Measurements from ENCODE around the gene NLE1.
"Not testable (repeated sequence)": the region's sequence is repeated elsewhere in the genome, so short reads cannot be mapped to it uniquely, and the experiment has no call there.

NLE1 gene

DNA sequence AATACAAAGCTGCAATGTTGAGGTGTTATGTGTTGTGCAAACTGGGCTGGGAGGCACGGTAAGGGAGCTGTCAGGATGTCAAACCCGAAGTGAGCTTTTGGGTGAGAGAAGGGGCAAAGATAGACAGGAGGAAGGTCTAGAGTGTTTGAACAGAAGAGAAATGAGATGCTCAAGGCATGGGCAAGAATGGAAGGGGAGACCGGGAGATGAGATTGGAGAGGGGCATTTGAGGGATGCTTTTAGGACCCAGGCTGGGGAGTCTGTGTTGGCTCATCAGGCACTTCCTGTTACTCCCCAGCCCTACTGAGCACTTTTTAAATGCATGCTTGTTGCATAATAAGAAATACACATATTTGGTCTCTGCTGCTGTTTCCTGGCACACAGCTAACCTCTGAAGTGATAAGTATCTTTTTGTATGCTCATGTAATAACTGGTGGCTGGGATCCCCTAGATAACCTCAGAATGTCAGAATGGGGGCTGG is 19.2 kb upstream of the NLE1 start:
- DNase-seq = no peak

DNA sequence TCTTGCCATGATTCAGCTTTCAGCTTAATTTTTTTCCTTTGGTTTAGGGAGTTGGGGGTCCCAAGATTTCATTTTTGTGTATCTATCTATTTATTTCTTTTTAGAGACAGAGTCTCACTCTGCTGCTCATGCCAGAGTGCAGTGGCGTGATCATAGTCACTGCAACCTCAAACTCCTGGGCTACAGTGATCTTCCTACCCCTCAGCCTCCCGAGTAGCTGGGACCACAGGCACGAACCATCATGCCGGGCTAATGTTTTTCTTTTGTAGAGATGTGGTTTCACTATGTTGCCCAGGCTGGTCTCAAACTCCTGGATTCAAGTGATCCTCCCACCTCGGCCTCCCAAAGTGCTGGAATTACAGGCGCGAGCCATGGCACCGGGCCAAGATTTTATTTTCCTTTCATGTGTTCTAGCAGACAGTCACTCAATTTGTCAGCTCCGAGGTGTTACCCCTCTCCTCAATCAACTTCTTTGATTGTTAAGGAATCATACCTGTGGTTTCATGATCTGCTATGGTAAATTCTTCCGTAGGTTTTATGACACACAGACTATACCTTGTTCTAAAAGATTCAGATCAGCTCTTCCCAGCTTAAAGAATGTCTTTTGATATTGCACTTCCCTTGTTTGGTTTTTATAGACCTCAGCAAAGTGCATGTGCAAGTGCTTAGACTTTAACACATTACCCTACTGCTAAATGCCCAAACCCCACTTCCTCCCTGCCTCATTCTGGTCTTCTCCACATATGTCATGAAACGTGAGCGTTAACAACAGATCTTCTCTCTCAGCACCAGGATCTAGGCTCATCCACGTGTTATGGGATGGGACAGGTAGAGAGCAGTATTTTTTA is 18.5 kb upstream of the NLE1 start:
- no peak for DNase-seq

DNA sequence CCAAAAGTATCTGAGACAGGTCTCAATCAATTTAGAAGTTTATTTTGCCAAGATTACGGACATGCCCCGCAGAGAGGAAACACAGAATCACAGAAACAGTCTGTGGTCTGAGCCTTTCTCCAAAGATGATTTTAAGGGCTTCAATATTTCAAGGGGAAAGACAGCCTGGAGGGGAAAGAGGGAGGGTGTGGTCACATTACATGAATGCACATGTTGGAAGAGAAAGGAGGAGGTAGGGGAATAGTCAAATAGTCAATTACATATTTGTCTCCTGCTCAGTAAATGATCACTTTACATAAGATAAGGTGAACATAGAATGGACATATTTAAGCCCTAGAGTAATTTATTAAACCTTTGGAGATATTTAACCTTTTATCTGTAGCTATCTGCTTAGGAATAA is 17.8 kb upstream of the NLE1 start:
- no peak for DNase-seq

DNA sequence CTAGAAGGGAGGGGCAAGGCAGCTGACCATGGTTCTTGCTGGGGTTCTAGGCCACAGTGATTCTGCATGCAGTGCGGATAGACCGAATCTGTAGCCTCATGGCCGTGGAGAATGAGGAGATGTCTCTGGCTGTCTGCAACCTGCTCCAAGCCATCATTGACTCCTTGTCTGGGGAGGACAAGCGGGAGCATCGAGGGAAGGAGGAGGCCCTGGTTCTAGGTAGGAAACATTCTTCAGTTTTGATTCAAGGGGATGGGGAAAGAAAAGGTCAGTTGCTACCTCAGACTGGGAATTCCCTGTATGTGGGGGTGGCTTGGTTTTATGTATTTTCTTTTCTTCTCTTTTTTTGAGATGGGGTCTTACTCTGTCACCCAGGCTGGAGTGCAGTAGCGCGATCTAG is 13.1 kb upstream of the NLE1 start:
- no peak for DNase-seq

DNA sequence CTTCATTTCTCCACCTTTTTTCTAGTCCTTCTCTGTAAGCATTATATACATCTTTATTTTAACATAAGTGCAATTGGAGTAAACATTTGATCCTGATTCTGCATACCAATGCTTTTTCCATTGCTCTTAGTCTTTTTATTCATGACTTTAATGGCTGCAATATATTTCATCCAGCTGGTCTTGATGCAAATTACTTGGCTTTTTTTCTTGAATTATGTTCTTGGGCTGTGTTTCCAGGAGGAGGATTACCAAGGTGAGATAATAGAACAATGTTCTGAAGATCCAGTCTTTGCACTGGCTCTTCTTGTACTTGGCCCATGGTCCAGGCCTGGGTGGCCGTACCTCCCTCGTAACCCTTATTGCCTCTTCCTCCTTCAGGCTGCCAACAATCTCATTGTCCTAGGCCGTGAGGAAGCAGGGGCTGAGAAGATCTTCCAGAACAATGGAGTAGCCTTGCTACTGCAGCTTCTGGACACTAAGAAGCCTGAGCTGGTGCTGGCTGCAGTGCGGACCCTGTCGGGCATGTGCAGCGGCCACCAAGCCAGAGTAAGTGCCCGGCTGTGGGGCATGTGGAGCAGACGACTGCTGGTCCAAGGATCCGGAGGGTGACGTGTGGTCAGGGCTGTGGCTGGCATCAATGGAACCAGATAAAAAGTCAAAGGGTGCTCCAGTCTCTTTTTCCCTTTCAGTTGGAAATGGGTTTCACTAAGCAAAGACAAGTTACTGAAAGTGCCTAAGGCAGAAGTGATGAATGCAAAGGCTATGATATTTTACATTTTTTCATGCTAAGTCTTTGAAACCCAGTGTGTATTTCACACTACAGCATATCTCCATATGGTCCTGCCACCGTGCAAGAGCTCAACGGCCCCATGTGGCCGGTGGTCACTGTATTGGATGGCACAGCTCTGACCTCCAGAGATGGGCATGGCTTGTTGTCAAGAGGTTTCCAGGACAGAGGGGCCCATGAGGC is 12.4 kb upstream of the NLE1 start:
- DNase-seq = no peak

DNA sequence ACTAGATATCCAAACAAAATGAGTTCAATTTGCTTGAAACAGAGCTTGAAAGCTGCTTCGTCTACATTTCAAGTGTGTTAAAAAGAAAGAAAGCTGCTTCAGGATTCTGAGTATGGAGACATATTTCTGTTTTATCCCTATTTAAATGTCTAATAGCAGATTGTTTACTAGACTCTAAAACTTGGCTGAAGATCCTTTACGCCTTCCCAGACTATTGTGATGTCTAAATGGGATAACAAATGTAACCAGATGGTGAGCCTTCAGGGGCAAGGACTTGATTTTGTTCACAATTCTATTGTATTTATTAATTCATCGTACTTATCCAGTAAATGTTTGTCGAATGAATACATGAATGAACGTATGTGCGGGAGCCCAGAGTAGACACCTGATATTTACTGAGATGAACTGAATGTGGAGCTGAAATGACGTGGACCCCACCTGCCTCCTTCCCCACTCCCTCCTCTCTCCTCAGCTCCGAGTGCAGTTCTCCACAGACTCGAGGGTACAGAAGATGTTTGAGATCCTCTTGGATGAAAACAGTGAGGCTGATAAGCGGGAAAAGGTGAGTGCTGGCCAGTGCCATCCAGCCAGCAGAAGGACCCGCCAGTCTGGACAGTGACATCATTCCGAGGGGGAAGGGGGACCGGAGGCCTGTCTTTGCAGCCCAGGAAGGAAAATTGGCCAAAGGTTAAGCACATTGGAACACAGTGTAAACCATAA is 10.5 kb upstream of the NLE1 start:
- DNase-seq = no peak

DNA sequence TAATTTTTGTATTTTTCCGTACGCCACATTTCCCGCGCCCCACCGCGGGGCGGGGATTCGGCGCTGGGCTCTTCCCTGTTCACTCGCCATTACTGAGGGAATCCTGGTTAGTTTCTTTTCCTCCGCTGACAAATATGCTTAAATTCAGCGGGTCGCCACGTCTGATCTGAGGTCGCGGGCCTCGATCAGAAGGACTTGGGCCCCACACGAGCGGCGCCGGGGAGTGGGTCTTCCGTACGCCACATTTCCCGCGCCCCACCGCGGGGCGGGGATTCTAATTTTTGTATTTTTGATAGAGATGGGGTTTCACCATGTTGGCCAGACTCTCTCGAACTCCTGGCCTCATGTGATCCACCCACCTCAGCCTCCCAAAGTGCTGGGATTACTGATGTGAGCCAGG is 9.0 kb upstream of the NLE1 start:
- DNase-seq = not testable (repeated sequence)

DNA sequence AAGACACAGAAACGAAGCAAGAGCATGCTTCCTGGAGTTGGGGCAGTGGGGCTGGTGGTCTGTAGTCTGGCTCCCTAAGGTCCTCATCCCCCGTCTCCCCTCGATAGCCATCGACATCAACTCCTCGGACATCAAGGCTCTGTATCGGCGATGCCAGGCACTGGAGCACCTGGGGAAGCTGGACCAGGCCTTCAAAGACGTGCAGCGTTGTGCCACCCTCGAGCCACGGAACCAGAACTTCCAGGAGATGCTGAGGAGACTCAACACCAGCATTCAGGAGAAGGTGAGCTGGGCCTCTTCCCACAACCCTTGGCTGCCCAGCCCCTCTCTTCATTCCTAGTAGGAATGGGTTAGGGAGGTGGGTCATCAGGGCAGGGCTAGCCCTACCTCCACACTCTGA is 7.8 kb upstream of the NLE1 start:
- DNase-seq = no peak

DNA sequence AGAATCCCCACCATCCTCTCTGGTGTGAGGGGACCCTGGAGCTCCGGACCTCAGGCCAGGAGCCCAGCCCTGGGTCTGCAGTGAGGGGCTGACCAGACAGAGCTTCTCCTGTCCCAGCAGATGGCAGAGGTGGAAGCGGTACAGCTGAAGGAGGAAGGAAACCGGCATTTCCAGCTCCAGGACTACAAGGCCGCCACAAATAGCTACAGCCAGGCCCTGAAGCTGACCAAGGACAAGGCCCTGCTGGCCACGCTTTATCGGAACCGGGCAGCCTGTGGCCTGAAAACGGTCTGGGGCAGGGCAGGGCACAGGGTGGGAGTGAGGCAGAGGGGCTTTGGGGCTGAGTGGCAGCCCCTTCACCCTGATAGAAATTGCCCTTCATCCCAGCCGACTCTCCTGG is 6.0 kb upstream of the NLE1 start:
- no peak for DNase-seq

DNA sequence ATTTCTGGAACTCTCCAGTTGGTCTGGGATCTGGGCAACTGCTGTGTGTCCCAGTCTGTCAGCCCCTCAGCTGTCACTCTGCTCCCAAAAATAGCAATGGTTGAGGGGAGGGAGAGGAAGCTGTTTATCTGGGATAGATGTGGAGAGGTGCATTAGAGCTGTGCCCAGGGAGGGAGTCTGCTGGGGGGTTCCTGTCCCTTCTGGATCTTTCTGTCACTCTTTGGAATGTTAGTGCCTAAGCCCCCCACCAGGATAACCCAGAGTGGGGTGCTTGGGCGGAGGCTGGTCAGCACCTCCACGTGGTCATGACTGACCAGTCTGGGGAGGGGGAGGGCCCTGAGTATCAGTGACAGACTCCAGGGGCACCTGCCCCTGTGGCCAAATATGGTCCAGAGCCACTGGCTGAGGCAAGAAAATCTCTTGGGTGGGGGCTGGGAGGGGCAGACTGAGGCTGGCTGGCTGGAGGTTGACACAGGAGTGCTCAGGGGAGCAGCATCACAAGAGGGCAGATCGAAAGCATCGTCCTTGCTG is 5.3 kb upstream of the NLE1 start, which contains the start of gene UNC45B:
Gene UNC45B (plus strand): TSS at position 443 of the 531 bp plus-strand sequence. CDS start 447 bp downstream, outside the sequence.
- DNase-seq = no peak

DNA sequence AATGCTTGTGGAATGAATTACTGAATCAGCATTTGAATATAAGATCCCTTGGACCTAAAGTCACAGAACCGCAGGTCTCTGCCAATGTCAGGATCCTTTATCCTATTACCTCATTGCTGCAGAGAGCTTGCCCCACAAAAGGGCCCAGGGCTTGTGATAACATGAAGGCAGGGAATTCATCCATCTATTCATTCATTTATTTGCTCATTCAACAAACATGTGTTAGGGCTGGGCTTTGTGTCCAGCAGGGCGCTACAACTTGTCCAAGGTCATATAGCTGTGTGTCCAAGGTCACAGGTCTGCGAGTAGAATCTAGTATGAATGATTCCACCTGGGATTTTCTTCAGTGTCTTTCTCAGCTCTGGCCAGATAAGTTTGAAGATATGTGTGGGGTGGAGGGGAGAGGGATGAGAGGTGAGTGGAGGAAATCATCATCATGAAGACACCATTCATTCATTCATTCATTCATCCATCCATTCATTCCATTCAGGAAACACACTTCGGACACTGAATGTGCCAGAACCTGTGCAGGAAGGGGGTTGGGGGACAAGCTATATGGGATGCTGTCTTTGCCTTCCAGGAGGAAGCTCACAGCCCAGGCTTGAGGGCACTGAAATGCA is 4.2 kb upstream of the NLE1 start:
- no peak for DNase-seq

DNA sequence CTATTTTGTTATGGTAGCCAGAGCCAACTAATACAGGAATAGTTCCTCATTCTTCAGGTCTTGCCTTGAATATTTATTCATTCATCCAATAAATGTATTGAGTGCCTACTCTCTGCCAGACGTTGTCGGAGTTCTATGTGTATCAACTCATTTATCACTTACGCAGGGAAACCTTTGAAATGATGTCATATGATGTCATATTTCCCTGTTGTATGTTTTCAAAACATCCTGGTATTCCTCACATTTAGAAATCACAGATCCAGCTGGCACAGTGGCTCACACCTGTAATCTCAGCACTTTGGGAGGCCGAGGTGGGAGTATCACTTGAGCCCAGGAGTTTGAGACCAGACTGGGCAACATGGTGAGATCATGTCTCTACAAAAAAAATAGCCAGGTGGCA is 2.7 kb upstream of the NLE1 start:
- no peak for DNase-seq

DNA sequence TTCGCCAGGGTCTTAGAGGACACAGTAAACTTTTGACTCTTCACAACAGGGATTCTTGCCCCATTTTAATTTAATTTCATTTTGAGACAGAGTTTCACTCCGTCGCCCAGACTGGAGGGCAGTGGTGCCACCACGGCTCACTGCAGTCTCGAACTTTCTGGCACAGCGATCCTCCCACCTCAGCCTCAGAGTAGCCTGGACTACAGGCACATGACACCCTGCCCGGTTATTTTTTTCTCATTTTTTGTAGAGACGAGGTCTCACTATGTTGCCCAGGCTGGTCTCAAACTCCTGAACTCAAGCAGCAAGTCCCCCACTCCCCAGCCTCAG is 329 bp upstream of the NLE1 start:
- DNase-seq = no peak

DNA sequence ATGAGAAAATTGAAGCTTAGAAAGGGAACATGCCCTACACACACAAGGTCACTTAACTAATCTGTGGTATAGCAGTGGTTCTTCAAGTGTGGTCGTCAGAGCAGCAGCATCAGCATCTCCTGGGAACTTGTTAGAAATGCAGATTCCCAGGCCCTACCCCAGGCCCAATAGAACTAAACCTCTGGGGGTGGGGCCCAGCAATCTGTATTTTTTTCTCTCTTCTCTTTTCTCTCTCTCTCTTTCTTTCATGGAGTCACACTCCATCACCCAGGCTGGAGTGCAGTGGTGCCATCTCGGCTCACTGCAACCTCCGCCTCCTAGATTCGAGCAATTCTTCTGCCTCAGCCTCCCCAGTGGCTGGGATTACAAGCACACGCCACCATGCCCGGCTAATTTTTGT is 3.9 kb downstream of the NLE1 start:
- DNase-seq = no peak

DNA sequence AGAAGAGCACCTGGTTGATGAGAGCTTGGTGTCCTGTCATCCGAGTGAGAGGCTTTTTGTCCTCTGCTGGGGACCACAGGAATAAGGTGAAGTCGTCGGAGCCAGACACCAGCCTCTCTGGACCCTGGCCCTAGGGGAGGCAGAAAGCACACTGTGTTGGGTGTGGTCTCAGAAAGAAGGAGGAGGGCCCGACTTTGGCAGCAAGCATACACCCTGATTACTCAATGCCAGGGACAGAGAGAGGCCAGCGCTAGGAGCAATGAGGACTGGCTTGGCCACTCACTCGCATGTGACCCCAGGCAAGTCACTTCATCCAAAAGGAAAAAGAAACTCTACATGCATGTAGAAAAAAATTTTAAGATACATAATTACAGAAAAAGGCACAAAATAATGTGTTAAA is 6.8 kb downstream of the NLE1 start:
- DNase-seq = no peak

DNA sequence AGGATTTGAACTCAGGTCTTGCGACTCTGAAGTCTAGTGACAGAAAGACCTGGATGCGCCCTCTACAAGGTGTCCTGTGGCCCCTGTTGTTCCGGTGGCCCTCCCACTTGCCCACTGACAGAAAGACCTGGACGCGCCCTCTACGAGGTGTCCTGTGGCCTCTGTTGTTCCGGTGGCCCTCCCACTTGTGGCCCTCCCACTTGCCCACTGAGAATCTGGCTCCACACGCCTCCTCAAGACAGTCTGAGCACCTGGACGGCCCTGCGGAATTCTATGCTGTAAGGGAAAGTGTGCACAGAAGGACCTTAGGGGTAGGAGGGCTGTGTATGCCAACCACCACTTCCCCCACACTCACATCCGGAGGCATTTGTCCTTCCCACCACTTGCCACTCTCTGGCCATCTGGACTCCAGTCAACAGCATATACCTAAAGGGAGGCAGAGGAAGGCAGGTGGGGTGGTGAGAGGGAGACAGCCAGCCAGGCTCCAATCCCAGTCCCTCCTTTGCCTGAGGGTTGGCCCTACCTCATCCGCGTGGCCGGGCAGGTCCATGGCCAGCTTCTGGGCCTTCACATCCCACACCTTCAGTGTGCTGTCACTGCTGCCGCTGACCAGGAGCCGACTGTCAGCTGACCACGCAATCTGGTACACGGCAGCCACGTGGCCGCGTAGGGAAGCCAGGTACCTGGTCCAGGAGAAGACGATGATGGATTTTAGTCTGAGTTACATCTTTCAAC is 9.1 kb downstream of the NLE1 start:
- no peak for DNase-seq

DNA sequence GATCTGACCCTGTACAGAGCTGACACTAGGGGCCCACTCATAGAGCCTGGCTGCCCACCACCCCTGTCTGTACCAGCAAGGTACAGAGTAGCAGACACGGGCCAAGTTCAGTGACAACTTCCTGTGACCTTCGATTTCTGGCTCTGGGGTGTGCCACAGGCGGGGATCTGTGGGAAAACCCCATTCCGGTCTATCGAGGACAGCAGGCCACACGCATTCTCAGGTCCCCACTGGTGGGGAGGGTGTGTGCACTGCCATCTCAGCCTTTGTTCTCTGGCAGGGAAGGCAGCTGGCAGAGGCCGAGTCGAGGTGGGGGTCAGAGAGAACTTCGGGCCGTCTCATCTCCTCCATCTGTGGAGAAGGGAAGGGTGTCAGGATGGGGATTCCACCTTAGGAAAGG is 10.0 kb downstream of the NLE1 start:
- DNase-seq = no peak

DNA sequence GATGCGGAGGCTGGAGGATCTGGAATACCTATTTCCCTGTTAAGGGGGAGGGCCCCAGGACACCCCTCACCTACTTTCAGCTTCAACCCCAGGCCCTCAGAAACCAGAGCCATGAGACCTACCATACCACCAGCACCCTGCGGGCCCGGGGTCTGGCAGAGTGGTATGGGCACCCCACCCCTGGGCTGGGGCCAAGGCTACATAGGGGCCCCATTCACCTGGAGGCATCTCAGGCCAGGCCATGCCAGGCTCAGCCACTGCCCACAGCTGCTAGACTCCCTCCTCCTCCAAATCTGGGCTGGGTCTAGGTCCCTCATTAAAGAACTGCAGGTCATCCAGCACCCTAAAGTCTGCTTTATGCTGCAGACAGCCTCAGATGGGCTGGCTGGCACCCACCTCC is 11.7 kb downstream of the NLE1 start:
- DNase-seq = no peak

DNA sequence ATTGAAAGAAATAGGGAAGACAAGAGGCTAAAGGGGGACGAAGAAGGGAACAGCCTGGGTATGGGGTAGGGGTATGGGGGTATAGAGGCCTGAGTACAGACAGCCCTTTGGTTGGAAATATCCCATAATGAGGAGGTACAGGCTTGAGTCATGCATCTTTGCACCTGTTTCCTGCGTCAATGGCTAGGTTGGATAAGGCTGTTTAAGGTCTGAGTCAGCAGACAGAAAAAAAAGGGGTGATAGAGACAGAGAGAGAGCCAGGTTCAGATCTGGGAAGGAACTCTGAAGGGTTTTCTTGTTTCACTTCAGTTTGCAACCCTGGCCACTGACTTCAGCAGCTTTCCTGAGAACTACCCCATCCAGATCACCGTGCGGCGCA is 12.1 kb downstream of the NLE1 start:
- DNase-seq = no peak

DNA sequence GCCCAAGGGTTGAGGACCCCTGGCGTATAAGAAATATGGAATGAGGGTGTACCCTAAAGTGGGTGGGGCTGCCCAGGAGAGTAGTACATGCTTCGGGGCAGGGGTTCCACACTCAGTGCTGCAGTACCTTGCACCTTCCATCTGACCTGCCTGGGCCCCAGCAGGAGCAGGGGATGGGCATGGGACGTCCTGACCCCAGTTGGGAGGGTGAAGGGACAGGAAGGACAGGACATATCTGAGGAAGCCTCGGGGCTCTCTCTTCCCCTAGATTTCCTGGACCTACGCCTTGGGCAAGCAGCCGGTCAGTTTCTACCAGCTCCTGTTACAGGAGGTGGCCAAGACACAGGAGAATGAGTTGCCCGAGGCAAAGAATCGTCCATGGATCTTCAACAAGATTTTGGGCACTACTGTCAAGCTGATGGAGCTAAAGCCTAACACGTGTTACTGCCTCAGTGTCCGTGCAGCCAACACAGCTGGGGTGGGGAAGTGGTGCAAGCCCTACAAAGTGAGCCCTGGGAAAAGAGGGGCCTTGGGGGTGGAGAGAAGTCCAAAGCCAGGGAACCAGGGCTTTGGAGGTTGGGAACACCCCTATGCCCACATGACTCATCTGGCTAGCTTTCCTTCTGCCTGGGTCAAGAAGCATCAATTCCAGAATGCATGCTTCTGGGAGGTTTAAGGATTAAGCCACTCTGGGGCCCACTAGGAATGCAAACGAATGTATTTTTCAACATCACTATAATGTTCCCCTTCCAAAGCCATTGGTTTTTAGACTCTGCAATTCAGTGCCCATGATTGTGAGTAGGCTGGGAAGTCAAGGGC is 12.7 kb downstream of the NLE1 start:
- no peak for DNase-seq

All from fibroblast of skin of right quadriceps (primary cell).